Endodermal cell (in vitro differentiated cells): ENCODE measurements around the gene BRMS1. TPM values are rescaled to one million over a fixed set of nuclear protein-coding genes. Genes with fewer than 3 reads are reported as not detected.

Experiments
- DNase-seq: peaks from one replicate; pipeline ENCODE4 v3.0.0-alpha.2; 2017
- H3K27ac ChIP-seq: 2 replicates; pipeline ENCODE4 v1.5.1; 2013; ENCODE audit warnings: mild to moderate bottlenecking, low read depth, low read length, moderate library complexity
- H3K27me3 ChIP-seq: 2 replicates; pipeline ENCODE4 v1.6.1; 2013; ENCODE audit warnings: mild to moderate bottlenecking, low read length, moderate library complexity; ENCODE audit not compliant: insufficient read depth, control insufficient read depth, poor library complexity, severe bottlenecking
- H3K36me3 ChIP-seq: 2 replicates; pipeline ENCODE4 v1.7.0; 2013; ENCODE audit warnings: mild to moderate bottlenecking, low read length, moderate library complexity; ENCODE audit not compliant: control insufficient read depth, insufficient read depth
- H3K4me1 ChIP-seq: one replicate; pipeline ENCODE4 v1.7.0; 2013; ENCODE audit warnings: low read length; ENCODE audit not compliant: control insufficient read depth, insufficient read depth
- H3K4me3 ChIP-seq: 2 replicates; pipeline ENCODE4 v1.5.1; 2013; ENCODE audit warnings: mild to moderate bottlenecking, low read length, moderate library complexity
- H3K9ac ChIP-seq: 2 replicates; pipeline ENCODE4 v1.6.1; 2013; ENCODE audit warnings: mild to moderate bottlenecking, low read length, moderate library complexity; ENCODE audit not compliant: poor library complexity, severe bottlenecking; ENCODE audit errors: extremely low read depth
- H3K9me3 ChIP-seq: 2 replicates; pipeline ENCODE4 v1.6.1; 2013; ENCODE audit warnings: mild to moderate bottlenecking, low read length, moderate library complexity; ENCODE audit not compliant: control insufficient read depth
- H3K27ac Mint-ChIP-seq: 2 replicates; pipeline ENCODE4 v1.8.0; 2020; ENCODE audit warnings: mixed read lengths
- H3K27me3 Mint-ChIP-seq: 2 replicates; pipeline ENCODE4 v1.8.0; 2021; ENCODE audit warnings: mild to moderate bottlenecking, mixed read lengths; ENCODE audit not compliant: insufficient read depth
- H3K36me3 Mint-ChIP-seq: 2 replicates; pipeline ENCODE4 v1.8.0; 2020; ENCODE audit warnings: low read depth, mixed read lengths
- H3K4me1 Mint-ChIP-seq: 2 replicates; pipeline ENCODE4 v1.8.0; 2020; ENCODE audit warnings: mixed read lengths
- H3K4me3 Mint-ChIP-seq: 2 replicates; pipeline ENCODE4 v1.8.0; 2020; ENCODE audit warnings: mild to moderate bottlenecking, moderate library complexity, mixed read lengths
- H3K9me3 Mint-ChIP-seq: 2 replicates; pipeline ENCODE4 v1.8.0; 2020; ENCODE audit warnings: mild to moderate bottlenecking, mixed read lengths
- WGBS, 2 experiments: methylation state at CpG; one replicate each; pipeline versions ENCODE4 v1.1.5 to v1.1.7; 2013; ENCODE audit warnings: missing lambda C conversion rate in 2 of 2, mixed read lengths in 1 of 2; ENCODE audit not compliant: insufficient coverage in 1 of 2, insufficient read length in 1 of 2; 5-methylcytosine and 5-hydroxymethylcytosine counted together
- total RNA-seq, 2 donors: library from RNA; stranded (reverse); fragmentation: NEBNext Ultra II Directional in 1 of 2; extraction: Animal tissue kit (Norgen Biotek cat#: 25700) in 1 of 2; gene quantifications; 2 replicates in 1 of 2; 3 replicates in 1 of 2; pipeline ENCODE4 v1.2.1, GENCODE V29; 2021
- TF ChIP-seq, protein P1 (sequence below): fragments of 200-600 bp; sonication (generic); conservative IDR thresholded peaks from 2 replicates; pipeline ENCODE4 v1.5.0; 2021; ENCODE audit warnings: antibody characterized with exemption, mild to moderate bottlenecking

The BRMS1 gene
- total RNA-seq, 2 donors from 2014 or later: 38.7 to 40.3 TPM

DNA sequence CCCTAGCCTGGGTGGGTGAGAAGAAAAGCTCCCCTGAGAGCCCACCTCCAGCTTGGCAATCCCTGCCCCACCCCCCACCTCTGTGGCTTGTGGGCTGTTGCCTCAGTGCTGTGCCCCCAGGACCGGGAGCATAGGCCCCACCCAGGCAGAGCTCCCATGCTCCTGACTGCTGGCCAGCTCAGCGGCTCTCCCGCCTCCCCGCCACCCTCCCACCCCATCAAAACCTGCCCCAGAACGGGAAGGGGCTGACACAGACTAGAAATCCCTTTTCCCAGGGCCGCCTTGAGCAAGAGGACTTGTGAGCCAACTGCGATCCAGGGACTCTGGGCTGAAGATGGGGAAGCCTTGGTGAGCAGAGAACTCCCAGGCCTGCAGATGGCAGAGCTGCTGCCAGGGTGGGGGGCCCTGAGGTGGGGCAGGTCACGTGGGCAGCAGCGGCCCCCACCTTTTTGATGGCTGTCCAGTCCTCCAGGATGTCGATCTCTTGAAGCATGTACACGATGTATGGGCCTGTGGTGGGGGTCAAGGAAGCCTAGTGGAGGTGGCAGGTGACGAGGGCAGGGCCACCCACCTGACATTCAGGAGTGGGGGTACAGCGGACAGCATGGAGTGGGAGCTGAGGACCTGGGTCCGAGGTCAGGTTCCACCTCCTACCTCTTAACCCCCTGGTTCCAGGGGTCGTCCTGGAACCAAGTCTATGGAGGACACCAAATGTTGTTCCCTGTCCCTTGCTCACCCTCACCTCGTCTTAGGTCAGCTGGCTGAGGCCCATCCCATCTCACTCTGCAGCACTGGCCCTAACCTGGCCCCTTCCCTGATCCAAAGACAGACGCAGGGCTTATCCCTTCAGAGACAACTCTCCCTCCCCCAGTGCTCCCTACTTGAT lies 6.4 kb downstream of the BRMS1 start:
- Mint-ChIP-seq H3K27me3 (peaks cover 6% of the 10 kb centered on the region), H3K27ac (no peak overlapping the region), H3K9me3 (no peaks in the 10 kb centered on the region), H3K4me1 (peaks cover 11% of the 10 kb centered on the region), H3K4me3 (no peak overlapping the region), H3K36me3 (peaks cover 23% of the 10 kb centered on the region)
- DNase-seq: no peak
- Histone ChIP-seq H3K4me1 (peaks cover 11% of the 10 kb centered on the region), H3K36me3 (peaks cover 36% of the 10 kb centered on the region), H3K9me3 (no peaks in the 10 kb centered on the region), H3K27me3 (no peaks in the 10 kb centered on the region), H3K4me3 (no peak overlapping the region), H3K9ac (no peak overlapping the region), H3K27ac (no peak overlapping the region)
- TF ChIP-seq, protein P1, sequence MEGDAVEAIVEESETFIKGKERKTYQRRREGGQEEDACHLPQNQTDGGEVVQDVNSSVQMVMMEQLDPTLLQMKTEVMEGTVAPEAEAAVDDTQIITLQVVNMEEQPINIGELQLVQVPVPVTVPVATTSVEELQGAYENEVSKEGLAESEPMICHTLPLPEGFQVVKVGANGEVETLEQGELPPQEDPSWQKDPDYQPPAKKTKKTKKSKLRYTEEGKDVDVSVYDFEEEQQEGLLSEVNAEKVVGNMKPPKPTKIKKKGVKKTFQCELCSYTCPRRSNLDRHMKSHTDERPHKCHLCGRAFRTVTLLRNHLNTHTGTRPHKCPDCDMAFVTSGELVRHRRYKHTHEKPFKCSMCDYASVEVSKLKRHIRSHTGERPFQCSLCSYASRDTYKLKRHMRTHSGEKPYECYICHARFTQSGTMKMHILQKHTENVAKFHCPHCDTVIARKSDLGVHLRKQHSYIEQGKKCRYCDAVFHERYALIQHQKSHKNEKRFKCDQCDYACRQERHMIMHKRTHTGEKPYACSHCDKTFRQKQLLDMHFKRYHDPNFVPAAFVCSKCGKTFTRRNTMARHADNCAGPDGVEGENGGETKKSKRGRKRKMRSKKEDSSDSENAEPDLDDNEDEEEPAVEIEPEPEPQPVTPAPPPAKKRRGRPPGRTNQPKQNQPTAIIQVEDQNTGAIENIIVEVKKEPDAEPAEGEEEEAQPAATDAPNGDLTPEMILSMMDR: no peak
- 90 to 93% methylated on average over 9 to 17 of the region's 17 CpGs for WGBS, 2 experiments

DNA sequence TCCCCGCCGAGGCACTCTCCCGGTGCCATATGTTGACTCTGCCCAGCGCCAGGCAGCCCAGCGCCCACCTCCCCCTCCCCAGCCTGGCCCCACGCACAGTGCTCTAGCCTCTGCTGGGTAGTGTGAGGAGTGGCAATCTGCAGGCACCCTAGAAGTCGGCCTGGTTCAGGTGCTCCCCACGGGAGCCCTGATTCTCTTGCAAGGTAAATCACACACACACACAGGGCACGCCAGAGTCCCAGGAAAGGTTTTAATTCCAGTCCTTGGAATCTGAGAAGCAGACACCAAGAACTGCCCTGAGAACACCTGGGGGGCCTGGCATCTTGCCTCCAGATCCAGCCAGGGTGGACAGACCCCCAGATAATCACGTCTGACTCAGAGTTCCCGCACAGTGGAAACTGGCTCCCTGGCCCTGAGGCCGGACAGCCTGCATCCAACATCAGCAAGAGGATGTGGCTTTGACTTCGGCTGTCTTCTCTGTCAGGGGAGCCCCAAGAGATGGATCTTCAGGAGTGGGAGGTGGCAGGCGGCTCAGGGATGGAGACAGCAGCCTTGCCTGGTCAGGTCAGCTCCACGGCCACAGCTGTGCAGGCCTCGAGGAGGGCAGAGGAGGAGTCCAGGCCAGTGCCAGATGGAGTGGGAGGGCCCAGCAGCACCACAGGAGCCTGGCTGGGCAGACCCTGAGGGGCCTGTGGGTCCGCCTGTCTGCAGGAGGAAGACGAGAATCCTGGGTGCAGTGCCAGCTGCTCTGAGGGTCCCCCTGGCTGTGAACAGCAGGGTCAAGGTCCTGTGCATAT lies 7.6 kb downstream of the BRMS1 start:
- no peak for DNase-seq

More for the DNA sequence above, 7.6 kb downstream of the BRMS1 start:
- peak overlapping the region; percentile 50 for H3K27ac ChIP-seq
- no peaks in the 10 kb centered on the region for H3K27me3 ChIP-seq
- H3K27me3 Mint-ChIP-seq: peaks cover 6% of the 10 kb centered on the region
- no peak overlapping the region for H3K4me3 ChIP-seq
- peaks cover 25% of the 10 kb centered on the region for H3K36me3 Mint-ChIP-seq
- H3K36me3 ChIP-seq: peaks cover 32% of the 10 kb centered on the region
- peak overlapping the region; percentile 13 for H3K27ac Mint-ChIP-seq
- peaks cover 8% of the 10 kb centered on the region for H3K4me1 Mint-ChIP-seq
- no peak overlapping the region for H3K4me3 Mint-ChIP-seq
- TF ChIP-seq, protein P1: no peak
- 81 to 88% methylated on average over 11 to 15 of the region's 18 CpGs for WGBS, 2 experiments
- no peak overlapping the region for H3K9ac ChIP-seq
- H3K4me1 ChIP-seq: peaks cover 11% of the 10 kb centered on the region
- H3K9me3 ChIP-seq: no peaks in the 10 kb centered on the region
- no peaks in the 10 kb centered on the region for H3K9me3 Mint-ChIP-seq
